GM21528 (cell line): ENCODE data around the gene LAMC3.

Source experiments
- ATAC-seq: cut with Tn5 transposase; IDR thresholded peaks from one replicate; pipeline ENCODE4 v1.9.1; 2021; ENCODE audit warnings: mild to moderate bottlenecking, moderate library complexity; ENCODE audit not compliant: unreplicated experiment, low FRiP score

The LAMC3 gene

DNA sequence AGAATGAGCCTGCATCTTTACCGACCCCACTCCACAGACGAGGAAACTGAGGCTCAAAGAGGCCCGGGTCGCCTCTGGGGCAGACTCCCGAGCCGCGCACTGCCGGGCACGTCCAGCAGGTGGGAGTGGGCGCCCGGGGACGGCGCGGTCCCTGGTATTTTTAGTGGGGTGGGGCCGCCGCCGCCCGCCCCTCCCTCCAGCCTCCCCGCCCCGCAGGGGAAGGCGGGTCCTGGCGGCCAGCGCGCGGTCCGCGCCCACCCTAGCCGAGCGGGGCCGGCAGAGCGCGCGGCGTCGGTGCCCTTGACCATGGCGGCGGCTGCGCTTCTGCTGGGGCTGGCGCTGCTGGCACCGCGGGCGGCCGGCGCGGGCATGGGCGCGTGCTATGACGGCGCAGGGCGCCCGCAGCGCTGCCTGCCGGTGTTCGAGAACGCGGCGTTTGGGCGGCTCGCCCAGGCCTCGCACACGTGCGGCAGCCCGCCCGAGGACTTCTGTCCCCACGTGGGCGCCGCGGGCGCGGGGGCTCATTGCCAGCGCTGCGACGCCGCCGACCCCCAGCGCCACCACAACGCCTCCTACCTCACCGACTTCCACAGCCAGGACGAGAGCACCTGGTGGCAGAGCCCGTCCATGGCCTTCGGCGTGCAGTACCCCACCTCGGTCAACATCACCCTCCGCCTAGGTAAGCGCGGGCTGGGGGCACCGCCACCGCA is at the start of gene LAMC3:
Gene LAMC3, plus strand, starts transcription at position 266 of the 710 bp plus-strand sequence. Its CDS starts 41 bp downstream, at position 307.
- no peak for ATAC-seq

DNA sequence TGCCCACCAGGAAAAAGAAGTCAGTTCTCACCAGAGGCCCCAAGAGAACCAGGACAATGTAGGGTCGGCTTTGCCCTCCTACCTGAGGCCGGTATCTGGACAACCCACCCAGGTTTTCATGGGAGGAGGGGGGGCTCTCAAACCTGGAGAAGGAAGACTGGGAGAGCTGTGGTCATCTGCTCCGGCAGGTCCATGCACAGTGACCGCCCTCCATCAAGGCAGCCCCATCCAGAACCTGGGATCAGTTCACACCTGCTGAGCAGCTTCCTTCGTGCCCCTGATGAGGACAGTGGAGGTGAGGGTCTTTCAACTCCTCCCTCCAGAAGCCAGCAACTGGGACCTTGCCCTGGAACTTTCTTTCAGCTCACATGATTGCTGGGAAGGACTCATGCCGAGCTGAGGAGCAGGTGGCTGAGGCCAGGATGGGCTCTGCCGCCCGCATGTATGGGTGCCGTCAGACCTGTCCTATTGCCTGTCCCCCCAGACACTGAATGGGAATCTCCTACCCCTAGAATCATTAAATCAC is 49.1 kb upstream of the LAMC3 start:
- ATAC-seq, result no peak

- ATAC-seq, result no peak
Observed at GRCh38 chr9:130960522-130961378, 48.2 kb upstream of the LAMC3 start.

DNA sequence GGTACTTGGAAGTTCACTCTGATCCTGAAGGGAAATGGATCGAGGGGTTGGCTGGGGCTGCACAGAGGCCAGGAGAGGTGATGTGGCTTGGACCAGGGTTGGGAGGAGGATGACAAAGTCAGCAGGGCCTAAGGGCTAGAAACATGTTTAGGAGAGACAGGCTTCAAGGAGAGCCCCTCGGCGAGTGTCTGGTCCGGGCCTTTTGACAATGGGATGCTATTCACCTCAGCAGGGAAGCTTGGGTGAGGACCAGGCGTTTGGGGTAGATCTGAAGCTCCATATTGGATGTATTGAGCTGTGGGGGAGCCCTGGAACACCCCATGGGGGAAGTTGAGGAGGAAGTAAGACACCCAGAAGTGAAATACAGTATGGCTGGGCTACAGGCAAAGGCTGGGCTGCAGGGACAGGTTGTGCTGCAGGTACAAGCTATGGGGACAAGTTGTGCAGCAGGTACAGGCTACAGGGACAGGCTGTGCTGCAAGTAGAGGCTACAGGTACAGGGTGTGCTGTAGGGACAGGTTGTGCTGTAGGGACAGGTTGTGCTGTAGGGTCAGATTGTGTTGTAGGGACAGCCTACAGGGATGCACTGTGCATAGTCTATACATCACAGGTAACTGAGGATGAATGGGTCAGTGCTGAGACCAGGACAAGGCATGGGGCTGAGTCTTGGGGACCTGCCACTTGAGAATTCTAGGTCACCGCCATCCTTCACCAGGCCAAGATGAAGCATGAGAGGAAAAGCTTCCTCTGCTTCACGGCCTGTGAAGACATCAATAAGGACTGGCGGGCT is 47.3 kb upstream of the LAMC3 start:
- ATAC-seq, result no peak

DNA sequence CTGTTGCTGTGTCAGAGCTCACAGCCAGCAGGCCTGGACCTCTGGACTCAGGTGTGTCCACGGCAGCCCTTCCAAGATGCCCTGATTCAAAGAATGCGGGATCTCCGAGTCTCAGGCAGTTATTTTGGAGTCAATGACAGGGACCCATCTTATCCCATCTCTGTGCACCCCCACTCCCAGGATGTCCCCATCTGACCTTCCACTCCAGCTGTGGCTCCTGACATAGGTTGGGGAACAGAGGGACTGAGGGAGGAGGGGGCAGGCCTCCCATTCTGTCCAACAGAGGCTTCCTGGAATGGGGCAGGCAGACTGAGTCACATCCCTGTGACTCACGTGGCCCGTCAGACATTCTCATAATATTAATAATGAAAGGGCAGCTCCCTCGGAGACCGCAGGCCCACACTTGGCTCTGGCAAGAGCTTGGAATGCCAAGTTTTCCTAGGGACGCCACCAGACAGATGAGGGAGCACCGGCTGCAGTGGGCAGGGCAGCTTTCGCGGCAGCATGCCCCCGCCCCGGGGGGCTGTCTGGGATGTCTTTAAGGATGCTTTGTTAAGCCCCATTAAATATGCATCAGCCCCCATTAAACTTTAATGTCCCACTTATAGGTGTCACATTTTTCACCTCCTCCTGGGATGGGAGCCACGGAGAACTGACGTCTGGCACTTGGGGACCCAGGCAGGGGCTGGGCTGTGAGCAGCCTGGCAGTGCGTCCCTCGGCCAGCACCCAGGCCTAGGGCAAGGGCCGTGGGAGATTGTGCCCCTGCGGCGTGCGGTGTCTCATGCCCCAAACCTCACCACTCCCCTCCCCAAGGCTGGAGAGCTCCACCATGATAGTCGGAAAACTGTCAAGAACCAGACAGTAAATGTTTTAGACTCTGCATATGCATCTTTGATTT is 46.3 kb upstream of the LAMC3 start:
- ATAC-seq, result no peak

DNA sequence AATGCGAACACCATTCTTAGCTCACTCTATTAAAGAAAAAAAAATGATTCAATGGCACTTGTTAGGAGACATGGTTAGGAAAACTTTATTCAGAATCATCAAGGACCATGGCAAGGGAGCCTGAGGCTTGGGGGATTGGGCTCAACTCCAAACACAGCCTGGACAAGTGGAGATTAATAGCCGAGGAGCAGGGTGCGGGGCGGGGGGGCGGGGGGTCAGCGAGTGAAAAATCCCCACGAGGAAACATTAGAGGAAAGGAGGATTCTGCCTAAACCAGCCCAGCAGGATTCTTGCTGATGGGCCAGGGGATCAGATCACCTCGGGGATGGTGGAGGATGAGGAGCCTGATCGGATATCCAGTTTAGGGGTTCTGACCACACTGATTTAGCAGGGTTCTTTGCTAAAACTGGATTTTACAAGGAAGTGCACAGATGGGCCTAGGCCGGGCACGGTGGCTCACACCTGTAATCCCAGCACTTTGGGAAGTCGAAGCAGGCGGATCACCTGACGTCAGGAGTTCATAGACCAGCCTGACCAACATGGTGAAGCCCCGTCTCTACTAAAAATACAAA is 45.6 kb upstream of the LAMC3 start:
- no peak for ATAC-seq

- ATAC-seq, result no peak
Observed at GRCh38 chr9:130963916-130964315, 45.1 kb upstream of the LAMC3 start.

GRCh38 chr9:130965680-130966079 is 43.3 kb upstream of the LAMC3 start:
- no peak for ATAC-seq

GRCh38 chr9:130970052-130970451 is 38.9 kb upstream of the LAMC3 start:
- no peak for ATAC-seq

GRCh38 chr9:130970855-130971254 is 38.1 kb upstream of the LAMC3 start:
- ATAC-seq, result no peak

DNA sequence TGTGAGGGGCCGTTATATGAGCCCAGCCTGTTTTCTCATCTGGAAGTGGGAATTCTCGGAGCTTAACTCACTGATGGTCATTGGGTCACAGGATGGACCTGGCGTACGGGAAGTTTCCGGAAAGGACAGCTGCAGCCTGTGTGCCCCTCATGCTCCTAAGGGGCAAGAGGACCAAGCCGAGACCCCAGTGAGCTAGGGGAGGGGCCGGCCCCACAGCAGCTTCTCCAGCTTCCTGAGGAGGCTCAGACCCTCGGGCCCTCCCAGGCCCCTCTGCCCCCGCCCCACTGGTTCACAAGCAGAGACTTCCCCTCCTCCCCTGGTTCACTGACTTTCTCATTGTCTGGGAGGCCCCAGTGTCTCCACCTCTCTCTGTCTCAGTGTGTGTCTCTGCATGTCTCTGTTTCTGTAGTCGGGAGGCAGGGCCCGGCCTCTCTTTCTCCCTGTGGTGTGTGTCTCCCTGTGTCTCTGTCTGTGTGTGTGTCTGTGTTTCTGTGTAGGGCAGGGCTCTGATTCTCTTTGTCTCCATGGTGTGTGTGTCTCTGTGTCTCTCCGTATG is 37.6 kb upstream of the LAMC3 start:
- no peak for ATAC-seq

GRCh38 chr9:130972277-130972956 is 36.6 kb upstream of the LAMC3 start:
- no peak for ATAC-seq

GRCh38 chr9:130972957-130973685 is 35.9 kb upstream of the LAMC3 start:
- no peak for ATAC-seq

DNA sequence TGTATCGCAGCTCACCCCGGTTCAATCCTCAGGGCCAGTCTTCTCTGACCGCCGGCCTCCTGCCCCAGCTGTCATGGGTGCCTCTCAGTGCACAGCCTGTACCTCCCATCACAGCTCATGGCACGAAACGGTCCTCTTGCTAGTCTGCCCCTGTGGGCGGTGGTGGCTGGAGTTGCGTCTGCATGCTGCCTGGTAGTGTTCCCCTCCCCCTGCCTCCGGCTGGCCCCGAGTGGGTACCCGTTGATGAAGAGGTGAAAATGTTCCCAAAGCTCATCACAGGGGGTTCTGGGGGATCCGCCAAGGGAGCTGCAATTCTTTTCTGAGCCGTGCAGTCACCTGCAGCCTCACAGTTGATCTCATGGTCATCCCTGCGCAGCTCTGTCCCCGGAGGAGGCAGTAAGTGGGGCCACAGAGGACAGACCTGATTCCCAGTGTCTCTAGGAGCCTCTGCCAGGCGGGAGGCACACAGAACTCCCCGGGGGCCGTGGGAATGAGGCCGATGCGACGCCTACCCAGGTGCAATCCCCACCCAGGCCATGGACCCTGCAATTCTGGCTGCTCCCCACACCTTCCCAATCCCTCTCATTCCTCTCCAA is 35.2 kb upstream of the LAMC3 start:
- no peak for ATAC-seq

DNA sequence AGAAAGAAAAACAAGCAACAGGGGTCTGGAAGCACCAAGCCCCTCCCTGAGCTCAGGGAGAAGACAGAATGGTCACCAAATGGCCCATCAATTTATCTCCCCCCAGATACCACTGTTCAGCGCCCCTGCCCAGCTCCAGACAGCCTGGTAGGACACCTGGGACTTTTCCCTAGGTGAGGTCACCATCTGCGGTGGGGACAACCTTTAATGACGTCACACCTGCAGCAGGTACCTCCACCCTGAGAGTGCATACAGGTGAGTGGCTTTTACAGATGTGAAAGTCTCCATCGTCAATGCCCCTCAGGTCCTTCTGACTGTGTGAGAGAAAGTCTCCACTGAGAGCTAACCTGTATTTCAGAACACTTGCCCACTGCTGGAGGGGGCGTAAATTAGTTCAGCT is 34.3 kb upstream of the LAMC3 start:
- ATAC-seq, result no peak

GRCh38 chr9:130975156-130975555 is 33.8 kb upstream of the LAMC3 start:
- no peak for ATAC-seq
